PC-9 (cell line): ENCODE data around the gene ANKFY1.

Experiments
- CTCF ChIP-seq: fragments of 200-600 bp; sonication (generic); conservative IDR thresholded peaks from 2 replicates; pipeline ENCODE4 v1.6.1; 2017; ENCODE audit warnings: mixed run types, antibody characterized with exemption, mild to moderate bottlenecking, moderate library complexity
- EZH2 ChIP-seq: fragments of 200-600 bp; sonication (generic); IDR thresholded peaks from 2 replicates; pipeline ENCODE4 v1.8.0; 2017; ENCODE audit warnings: antibody characterized with exemption, low read depth

GRCh38 chr17:4270736-4271135, 7.0 kb upstream of the ANKFY1 start:
- TF ChIP-seq CTCF (no peak), EZH2 (no peak)
